Measurements from ENCODE around the gene MANEA.
A peak's percentile ranks its signal among the peaks of the same experiment; 100 is the strongest.

The MANEA gene

DNA sequence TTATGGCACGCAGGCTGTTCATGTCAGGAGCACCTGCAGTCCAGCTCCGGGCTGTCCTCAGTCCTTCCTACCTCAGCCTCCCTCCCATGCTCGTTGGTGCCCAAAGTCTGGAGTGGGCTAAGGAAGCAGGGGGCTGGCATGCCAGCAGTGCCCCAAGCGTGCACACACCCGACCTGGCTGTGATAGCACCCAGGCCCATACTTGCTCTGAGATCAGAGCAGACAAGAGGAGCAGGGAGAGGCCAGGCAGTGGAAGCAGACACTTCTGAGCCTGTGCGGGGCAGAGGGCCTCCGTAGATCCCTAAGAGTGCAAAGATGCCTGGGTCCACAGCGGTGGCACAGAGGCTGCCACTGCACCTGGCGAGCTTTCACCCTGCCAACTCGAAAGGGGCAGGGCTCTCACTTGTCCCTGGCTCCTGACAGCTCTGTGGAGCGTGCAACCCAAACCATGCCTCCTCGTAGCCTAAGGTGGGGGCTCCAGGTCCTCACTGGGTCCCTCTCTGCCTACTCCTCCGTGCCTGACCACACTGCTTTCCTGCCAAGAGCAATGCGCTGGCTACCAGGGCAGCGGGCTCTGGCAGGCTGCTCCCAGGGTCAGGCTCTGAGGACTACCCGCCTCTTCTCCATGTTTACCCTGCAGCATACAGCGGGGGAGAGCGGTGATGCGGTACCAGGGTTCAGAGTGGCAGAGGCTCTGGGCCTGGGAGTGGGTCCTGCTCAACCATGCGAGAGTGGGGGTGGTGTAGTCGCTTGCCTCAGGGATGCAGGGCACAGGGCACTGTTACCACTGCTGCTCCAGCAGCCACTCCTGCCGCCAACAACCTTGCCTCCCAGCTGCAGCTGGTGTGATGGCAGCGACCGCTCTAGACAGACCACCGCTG lies 59.5 kb downstream of the MANEA start:
- Histone ChIP-seq H3K36me3 (replicated peaks; ENCODE audit: insufficient read depth, low read length) (no peaks in the 10 kb centered on the region), H3K27ac (ENCODE audit: low read length) (no peak overlapping the region), H3K4me2 (ENCODE audit: low read depth, low read length) (no peak overlapping the region), H3F3A (ENCODE audit: insufficient read depth, low read length) (no peaks in the 10 kb centered on the region), H3K9me3 (replicated peaks; ENCODE audit: insufficient read depth, low read length) (no peaks in the 10 kb centered on the region), H3K27me3 (replicated peaks; ENCODE audit: insufficient read depth, low read length) (no peaks in the 10 kb centered on the region), H3K4me1 (ENCODE audit: low read length) (no peaks in the 10 kb centered on the region), H3K79me2 (ENCODE audit: low read length) (no peaks in the 10 kb centered on the region), H4K20me1 (ENCODE audit: insufficient read depth, low read length) (no peaks in the 10 kb centered on the region), H3K9me2 (replicated peaks; ENCODE audit: insufficient read depth, low read length) (no peaks in the 10 kb centered on the region), H2AFZ (ENCODE audit: low read length) (no peak overlapping the region), H3K4me3 (ENCODE audit: low read length) (no peak overlapping the region), H3K9ac (ENCODE audit: low read length) (no peak overlapping the region)
- DNase-seq = no peak
- TF ChIP-seq EZH2phosphoT487 (IDR thresholded peaks at IDR 0.05; ENCODE audit: low read length) (no peak), EZH2 (optimal IDR thresholded peaks at IDR 0.05; ENCODE audit: low read depth, low read length) (no peak)
- TF ChIP-seq, protein P1, sequence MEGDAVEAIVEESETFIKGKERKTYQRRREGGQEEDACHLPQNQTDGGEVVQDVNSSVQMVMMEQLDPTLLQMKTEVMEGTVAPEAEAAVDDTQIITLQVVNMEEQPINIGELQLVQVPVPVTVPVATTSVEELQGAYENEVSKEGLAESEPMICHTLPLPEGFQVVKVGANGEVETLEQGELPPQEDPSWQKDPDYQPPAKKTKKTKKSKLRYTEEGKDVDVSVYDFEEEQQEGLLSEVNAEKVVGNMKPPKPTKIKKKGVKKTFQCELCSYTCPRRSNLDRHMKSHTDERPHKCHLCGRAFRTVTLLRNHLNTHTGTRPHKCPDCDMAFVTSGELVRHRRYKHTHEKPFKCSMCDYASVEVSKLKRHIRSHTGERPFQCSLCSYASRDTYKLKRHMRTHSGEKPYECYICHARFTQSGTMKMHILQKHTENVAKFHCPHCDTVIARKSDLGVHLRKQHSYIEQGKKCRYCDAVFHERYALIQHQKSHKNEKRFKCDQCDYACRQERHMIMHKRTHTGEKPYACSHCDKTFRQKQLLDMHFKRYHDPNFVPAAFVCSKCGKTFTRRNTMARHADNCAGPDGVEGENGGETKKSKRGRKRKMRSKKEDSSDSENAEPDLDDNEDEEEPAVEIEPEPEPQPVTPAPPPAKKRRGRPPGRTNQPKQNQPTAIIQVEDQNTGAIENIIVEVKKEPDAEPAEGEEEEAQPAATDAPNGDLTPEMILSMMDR (IDR thresholded peaks at IDR 0.05; ENCODE audit: low read length) = no peak

DNA sequence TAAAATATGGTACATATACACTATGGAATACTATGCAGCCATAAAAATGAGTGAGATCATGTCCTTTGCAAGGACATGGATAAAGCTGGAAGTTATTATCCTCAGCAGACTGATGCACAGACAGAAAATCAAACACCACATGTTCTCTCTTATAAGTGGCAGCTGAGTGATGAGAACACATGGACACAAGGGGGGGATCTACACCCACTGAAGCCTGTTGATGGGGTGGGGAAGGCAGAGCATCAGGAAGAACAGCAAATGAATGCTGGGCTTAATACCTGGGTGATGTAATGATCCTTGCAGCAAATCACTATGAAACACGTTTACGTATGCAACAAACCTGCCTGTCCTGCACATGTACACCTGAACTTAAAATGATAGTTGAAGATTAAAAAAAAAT lies 71.3 kb downstream of the MANEA start:
- H3F3A ChIP-seq (ENCODE audit: insufficient read depth, low read length) = no peaks in the 10 kb centered on the region
- no peak overlapping the region for H3K4me3 ChIP-seq (ENCODE audit: low read length)
- H3K4me2 ChIP-seq (ENCODE audit: low read depth, low read length) = no peak overlapping the region
- no peaks in the 10 kb centered on the region for H3K36me3 ChIP-seq (replicated peaks; ENCODE audit: insufficient read depth, low read length)
- no peak overlapping the region for H3K9ac ChIP-seq (ENCODE audit: low read length)
- no peak overlapping the region for H2AFZ ChIP-seq (ENCODE audit: low read length)
- H3K27me3 ChIP-seq (replicated peaks; ENCODE audit: insufficient read depth, low read length) = no peaks in the 10 kb centered on the region
- no peaks in the 10 kb centered on the region for H4K20me1 ChIP-seq (ENCODE audit: insufficient read depth, low read length)
- no peak overlapping the region for H3K27ac ChIP-seq (ENCODE audit: low read length)
- H3K79me2 ChIP-seq (ENCODE audit: low read length) = no peaks in the 10 kb centered on the region
- no peaks in the 10 kb centered on the region for H3K9me2 ChIP-seq (replicated peaks; ENCODE audit: insufficient read depth, low read length)
- no peaks in the 10 kb centered on the region for H3K4me1 ChIP-seq (ENCODE audit: low read length)
- DNase-seq = no peak
- TF ChIP-seq, protein P1 (IDR thresholded peaks at IDR 0.05; ENCODE audit: low read length) = peak; percentile 12; the same call in 1 of the 2 replicates
- TF ChIP-seq EZH2 (optimal IDR thresholded peaks at IDR 0.05; ENCODE audit: low read depth, low read length) (no peak), EZH2phosphoT487 (IDR thresholded peaks at IDR 0.05; ENCODE audit: low read length) (no peak)
- no peaks in the 10 kb centered on the region for H3K9me3 ChIP-seq (replicated peaks; ENCODE audit: insufficient read depth, low read length)

DNA sequence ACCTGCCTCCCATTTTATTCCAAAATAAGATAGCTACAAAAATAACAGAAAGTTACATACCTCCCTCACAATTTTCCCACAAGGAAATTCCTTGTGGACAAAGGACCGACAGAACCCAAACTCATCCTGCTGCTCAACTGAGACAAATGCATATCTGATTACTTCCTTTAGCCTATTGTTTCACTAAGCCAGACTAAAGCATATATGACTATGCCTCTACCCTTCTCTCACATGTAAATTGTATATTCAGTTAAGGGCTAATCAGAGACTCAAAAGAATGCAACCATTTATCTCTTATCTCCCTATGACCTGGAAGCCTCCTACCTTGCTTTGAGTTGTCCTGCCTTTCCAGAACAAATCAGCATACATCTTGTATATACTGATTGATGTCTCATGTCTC lies 72.1 kb downstream of the MANEA start:
- Histone ChIP-seq H3K79me2 (ENCODE audit: low read length) (no peaks in the 10 kb centered on the region), H3K36me3 (replicated peaks; ENCODE audit: insufficient read depth, low read length) (no peaks in the 10 kb centered on the region), H3K4me3 (ENCODE audit: low read length) (no peak overlapping the region), H2AFZ (ENCODE audit: low read length) (no peak overlapping the region), H4K20me1 (ENCODE audit: insufficient read depth, low read length) (no peaks in the 10 kb centered on the region), H3K9me2 (replicated peaks; ENCODE audit: insufficient read depth, low read length) (no peaks in the 10 kb centered on the region), H3F3A (ENCODE audit: insufficient read depth, low read length) (no peaks in the 10 kb centered on the region), H3K9me3 (replicated peaks; ENCODE audit: insufficient read depth, low read length) (no peaks in the 10 kb centered on the region), H3K27me3 (replicated peaks; ENCODE audit: insufficient read depth, low read length) (no peaks in the 10 kb centered on the region), H3K9ac (ENCODE audit: low read length) (no peak overlapping the region), H3K4me1 (ENCODE audit: low read length) (no peaks in the 10 kb centered on the region), H3K27ac (ENCODE audit: low read length) (no peak overlapping the region), H3K4me2 (ENCODE audit: low read depth, low read length) (no peak overlapping the region)
- TF ChIP-seq, protein P1 (IDR thresholded peaks at IDR 0.05; ENCODE audit: low read length) = no peak
- TF ChIP-seq EZH2phosphoT487 (IDR thresholded peaks at IDR 0.05; ENCODE audit: low read length) (no peak), EZH2 (optimal IDR thresholded peaks at IDR 0.05; ENCODE audit: low read depth, low read length) (no peak)
- no peak for DNase-seq
